HG02678 (cell line): ENCODE measurements around the gene ABHD13.

ENCODE experiments used
- ATAC-seq: cut with Tn5 transposase; IDR thresholded peaks from one replicate; pipeline ENCODE4 v1.9.1; 2021; ENCODE audit warnings: mild to moderate bottlenecking, moderate library complexity; ENCODE audit not compliant: unreplicated experiment

Gene ABHD13

DNA sequence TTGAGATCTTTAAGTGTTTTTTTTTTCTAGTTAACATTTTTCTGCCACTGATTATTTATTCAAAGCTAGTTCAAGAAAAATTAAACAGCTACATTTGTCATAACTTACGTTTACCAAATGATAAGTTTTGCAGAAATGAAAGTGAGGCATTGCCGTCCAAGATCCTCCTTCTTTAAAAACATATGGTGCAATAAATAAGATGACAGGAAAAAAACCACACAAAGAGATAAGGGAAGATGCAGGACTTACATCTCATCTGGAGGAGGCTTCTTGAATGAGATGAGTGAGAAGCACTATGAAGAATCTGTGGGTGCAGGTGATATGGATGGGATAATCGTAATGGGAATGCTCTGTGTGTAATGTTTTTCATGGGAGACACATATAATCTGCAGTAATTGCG, 63.7 kb downstream of the ABHD13 start:
- no peak for ATAC-seq

DNA sequence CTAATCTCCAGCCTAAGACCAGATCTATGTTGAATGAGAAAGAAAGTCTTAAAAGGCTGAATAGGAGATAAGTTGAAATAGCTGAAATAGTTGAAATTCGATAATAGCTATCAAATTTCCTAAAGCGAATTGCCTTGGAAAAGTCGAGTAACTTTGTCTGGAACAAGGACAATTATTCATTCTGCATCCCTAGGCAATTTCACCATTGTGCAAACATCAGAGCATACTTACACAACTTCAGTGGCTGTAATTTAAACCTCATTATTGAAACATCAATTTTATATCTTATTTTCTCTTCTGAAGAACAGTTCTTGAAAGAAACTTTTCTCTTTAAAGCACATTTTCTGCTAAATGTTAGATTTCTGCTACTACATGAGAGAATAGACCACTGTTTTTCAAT, 64.9 kb downstream of the ABHD13 start:
- ATAC-seq = no peak
